A549 (cell line): ENCODE data around the gene LRRC36.

Experiments
- CTCF ChIP-seq: fragments of >200 bp; sonication (Bioruptor Twin); formaldehyde crosslinking; IDR thresholded peaks from 3 replicates; pipeline ENCODE4 v1.5.1; 2016
- KDM1A ChIP-seq: fragments of 200-600 bp; sonication (generic); IDR thresholded peaks from 2 replicates; pipeline ENCODE4 v1.6.1; 2016; ENCODE audit warnings: low read depth, mild to moderate bottlenecking
- POLR2A ChIP-seq: IDR thresholded peaks from 2 replicates; pipeline ENCODE4 v1.6.1; 2012; ENCODE audit warnings: mild to moderate bottlenecking, low read length
- RAD21 ChIP-seq, 2 experiments: fragments of >200 bp in 1 of 2; sonication (Bioruptor Twin) in 1 of 2; formaldehyde crosslinking in 1 of 2; IDR thresholded peaks in 1 of 2; conservative IDR thresholded peaks in 1 of 2; 2 replicates in 1 of 2; 3 replicates in 1 of 2; pipeline ENCODE4 v1.6.1; 2012 to 2018; ENCODE audit warnings: inconsistent platforms in 1 of 2
- SMC3 ChIP-seq: fragments of >200 bp; sonication (Bioruptor Twin); formaldehyde crosslinking; IDR thresholded peaks from 3 replicates; pipeline ENCODE4 v1.6.1; 2018; ENCODE audit warnings: inconsistent platforms
- ZSCAN20 ChIP-seq: fragments of 250-450 bp; sonication (Bioruptor Pico); IDR thresholded peaks from 2 replicates; pipeline ENCODE4 v1.8.0; 2022; ENCODE audit warnings: mild to moderate bottlenecking, moderate library complexity

DNA sequence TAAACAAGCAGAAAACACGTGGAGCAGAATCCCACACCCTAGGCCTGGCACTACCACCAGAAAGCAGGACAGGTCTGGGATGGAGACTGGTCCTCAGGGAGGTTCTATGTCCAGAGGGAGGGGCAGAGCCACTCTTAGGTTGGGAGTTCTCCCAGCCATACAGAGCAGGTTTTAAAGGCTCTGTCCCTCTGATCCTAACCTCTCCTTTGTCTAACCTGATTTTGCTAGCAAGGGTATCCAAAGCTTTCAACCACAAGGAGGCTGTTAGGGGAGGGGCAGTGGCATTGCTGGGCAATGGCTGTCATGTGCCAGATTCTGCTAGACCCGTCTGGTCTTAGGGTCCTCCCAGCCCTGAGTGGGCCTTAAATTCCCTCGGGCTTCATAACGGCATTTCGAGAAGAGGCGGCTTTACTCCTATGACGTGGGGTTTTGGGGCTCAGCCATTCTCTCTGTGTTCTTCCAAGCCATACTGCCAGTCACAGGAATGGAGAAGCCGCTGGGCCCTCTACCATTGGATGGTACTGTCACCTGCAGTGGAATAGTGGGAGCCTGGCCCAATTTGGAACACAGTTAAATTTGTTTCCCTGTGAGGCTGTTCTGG lies 61.0 kb downstream of the LRRC36 start:
- TF ChIP-seq CTCF (no peak), RAD21 (conservative IDR thresholded peaks at IDR 0.05 in 1 of 2, IDR thresholded peaks at IDR 0.05 in 1 of 2) (no peak), POLR2A (no peak), SMC3 (no peak), ZSCAN20 (CRISPR knock-in tag) (no peak), KDM1A (no peak)
